DND-41 (cell line): ENCODE measurements around the gene MYADML2.

Source experiments
- CTCF ChIP-seq: IDR thresholded peaks from 2 replicates; pipeline ENCODE4 v1.5.1; 2012; ENCODE audit warnings: borderline replicate concordance, low read length, moderate library complexity, mild to moderate bottlenecking; ENCODE audit not compliant: poor library complexity, severe bottlenecking; ENCODE audit errors: extremely low read depth
- EZH2 ChIP-seq: IDR thresholded peaks from 3 replicates; pipeline ENCODE4 v1.6.1; 2012; ENCODE audit warnings: borderline replicate concordance, low read depth, mild to moderate bottlenecking, moderate library complexity, low read length, inconsistent platforms; ENCODE audit not compliant: severe bottlenecking

- TF ChIP-seq CTCF (no peak), EZH2 (no peak)
Measured at GRCh38 chr17:81987161-81987770, 40.2 kb upstream of the MYADML2 start.
